Measurements from ENCODE around the gene CSH2.
A peak's percentile ranks its signal among the peaks of the same experiment; 100 is the strongest.

Gene CSH2

GRCh38 chr17:63832455-63832854 is 41.0 kb downstream of the CSH2 start:
- DNase-seq = no peak

GRCh38 chr17:63832014-63832413 is 41.5 kb downstream of the CSH2 start:
- DNase-seq = no peak

GRCh38 chr17:63831505-63831904 is 42.0 kb downstream of the CSH2 start:
- no peak for DNase-seq

GRCh38 chr17:63830904-63831491 is 42.5 kb downstream of the CSH2 start:
- DNase-seq = no peak

- DNase-seq = no peak
Measured at GRCh38 chr17:63830278-63830677, 43.2 kb downstream of the CSH2 start.

GRCh38 chr17:63828936-63829335 is 44.5 kb downstream of the CSH2 start:
- no peak for DNase-seq

GRCh38 chr17:63827801-63828221 is 45.7 kb downstream of the CSH2 start:
- DNase-seq = no peak

GRCh38 chr17:63827002-63827800 is 46.3 kb downstream of the CSH2 start, which contains the start of the genes FTSJ3 and PSMC5:
TSS of gene FTSJ3 (minus strand) at chr17:63827663. CDS start at chr17:63826902, 761 bp downstream.
TSS of gene PSMC5 (plus strand) at chr17:63827431. CDS start at chr17:63827491, 60 bp downstream.
- peak; percentile 91 for DNase-seq

- DNase-seq = no peak
Measured at GRCh38 chr17:63826468-63827001, 46.9 kb downstream of the CSH2 start.

GRCh38 chr17:63824362-63824761 is 49.1 kb downstream of the CSH2 start:
- DNase-seq = no peak

GRCh38 chr17:63823659-63824331 is 49.7 kb downstream of the CSH2 start:
- DNase-seq = no peak

GRCh38 chr17:63822537-63822936 is 50.9 kb downstream of the CSH2 start:
- DNase-seq = no peak

Data from stimulated activated CD4-positive, alpha-beta T cell treated with anti-CD3 and anti-CD28 coated beads, Interleukin-12 subunit alpha, Interleukin-12 subunit beta, amount 100 ng/mL, for 4 hours (primary cell).